ENCODE data around the gene ADAM12.
"Not testable (repeated sequence)": the region's sequence is repeated elsewhere in the genome, so short reads cannot be mapped to it uniquely, and the experiment has no call there.

- not testable (repeated sequence) for TF ChIP-seq FOXK2 (IDR thresholded peaks at IDR 0.05); BHLHE40 (IDR thresholded peaks at IDR 0.05; ENCODE audit: borderline replicate concordance); FOXA1 (IDR thresholded peaks at IDR 0.05); NFRKB (IDR thresholded peaks at IDR 0.05); LEF1 (IDR thresholded peaks at IDR 0.05; ENCODE audit: borderline replicate concordance); SUZ12 (IDR thresholded peaks at IDR 0.05); FOXM1 (IDR thresholded peaks at IDR 0.05; ENCODE audit: borderline replicate concordance); ELF4 (IDR thresholded peaks at IDR 0.05); SP1 (IDR thresholded peaks at IDR 0.05); HDGF (IDR thresholded peaks at IDR 0.05; ENCODE audit: borderline replicate concordance)
Observed at GRCh38 chr10:125970077-125970630, 418.1 kb downstream of the ADAM12 start.
